ENCODE data around the gene AQP5.

Gene AQP5

DNA sequence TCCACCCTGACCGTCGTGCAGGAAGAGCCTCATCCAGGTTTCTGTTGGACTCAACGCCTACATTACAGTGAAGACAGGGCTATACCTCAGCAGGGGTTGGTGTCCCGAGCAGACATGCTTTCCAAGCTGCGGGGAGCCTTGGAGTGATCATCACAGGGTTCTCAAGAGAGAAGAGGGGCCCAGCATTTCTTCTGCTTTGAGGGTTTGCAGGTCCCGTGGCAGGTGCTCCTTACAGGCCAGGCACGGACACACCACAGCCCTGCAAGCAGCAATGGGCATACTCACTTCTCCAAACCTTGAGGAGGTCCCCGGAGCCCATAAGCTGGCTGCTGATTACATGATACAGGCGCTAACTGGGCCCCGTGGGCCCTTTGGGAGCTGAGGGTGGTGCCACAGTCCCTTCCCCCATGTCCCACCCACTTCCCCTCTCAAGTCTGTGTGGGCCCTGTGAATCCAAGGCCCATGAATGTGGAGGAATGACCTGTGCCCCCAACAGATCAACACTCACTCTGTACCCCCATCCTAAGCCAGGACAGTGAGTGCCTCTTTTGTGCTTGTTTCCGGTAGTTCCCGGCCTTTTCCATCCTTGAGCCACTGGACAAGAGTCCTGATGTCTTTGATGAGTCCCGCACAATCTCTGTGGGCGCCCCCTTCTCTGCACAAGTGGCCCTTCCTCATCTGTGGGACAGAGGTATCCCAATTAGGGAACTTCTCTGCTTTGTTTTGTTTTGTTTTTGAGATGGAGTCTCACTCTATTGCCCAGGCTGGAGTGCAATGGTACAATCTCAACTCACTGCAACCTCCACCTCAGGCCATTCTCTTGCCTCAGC is 10.0 kb upstream of the AQP5 start:
- no peak for DNase-seq

DNA sequence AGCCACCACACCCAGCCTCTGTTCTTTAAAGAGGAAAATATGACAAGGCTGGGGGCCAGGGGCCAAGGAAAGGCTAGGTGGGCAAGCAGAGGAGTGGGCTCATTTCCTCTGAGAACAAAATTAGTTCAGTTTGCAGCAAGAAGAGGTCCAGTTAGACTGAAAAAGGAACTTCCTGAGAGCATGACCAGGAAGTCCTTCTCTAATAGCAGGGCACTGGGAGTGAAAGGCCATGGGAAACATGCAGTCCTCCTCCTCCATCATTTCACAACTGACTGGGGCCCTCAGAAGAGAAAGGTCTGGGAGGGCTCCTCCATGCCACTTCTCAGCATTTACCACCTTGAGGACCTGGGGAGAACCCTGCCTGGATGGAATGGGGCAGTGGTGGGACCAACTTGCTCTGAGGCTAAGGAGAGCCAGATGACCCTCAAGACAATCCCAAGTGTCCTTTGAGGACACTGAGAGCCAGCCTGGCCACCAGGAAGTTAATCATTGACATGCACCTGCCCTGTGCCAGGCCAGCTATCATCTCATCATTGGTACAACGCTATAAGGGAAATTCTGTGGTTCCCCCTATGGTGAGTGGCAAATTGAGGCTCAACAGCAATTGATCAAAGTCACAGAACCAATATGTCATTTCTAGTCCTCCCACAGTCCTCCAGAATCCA is 9.1 kb upstream of the AQP5 start:
- no peak for DNase-seq

DNA sequence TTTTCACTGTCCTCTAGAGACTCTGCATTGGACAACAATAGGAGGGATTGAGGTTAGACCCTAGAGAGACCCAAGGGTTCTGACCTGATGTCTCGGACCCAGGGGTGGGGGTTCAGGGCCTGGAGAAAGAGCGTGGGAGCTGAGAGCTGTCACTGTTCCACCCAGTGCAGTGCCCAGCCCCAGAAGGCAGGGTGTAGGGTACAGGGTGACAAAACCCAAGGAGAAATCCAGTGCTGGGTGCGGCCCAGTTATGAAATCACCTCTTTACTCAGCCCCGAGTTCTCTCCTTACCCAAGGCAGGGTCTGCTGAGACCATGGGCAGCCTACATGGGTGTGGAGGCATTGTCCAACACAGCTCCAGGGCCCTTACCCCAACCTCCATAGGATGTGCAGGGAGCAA is 8.5 kb upstream of the AQP5 start:
- DNase-seq = no peak

DNA sequence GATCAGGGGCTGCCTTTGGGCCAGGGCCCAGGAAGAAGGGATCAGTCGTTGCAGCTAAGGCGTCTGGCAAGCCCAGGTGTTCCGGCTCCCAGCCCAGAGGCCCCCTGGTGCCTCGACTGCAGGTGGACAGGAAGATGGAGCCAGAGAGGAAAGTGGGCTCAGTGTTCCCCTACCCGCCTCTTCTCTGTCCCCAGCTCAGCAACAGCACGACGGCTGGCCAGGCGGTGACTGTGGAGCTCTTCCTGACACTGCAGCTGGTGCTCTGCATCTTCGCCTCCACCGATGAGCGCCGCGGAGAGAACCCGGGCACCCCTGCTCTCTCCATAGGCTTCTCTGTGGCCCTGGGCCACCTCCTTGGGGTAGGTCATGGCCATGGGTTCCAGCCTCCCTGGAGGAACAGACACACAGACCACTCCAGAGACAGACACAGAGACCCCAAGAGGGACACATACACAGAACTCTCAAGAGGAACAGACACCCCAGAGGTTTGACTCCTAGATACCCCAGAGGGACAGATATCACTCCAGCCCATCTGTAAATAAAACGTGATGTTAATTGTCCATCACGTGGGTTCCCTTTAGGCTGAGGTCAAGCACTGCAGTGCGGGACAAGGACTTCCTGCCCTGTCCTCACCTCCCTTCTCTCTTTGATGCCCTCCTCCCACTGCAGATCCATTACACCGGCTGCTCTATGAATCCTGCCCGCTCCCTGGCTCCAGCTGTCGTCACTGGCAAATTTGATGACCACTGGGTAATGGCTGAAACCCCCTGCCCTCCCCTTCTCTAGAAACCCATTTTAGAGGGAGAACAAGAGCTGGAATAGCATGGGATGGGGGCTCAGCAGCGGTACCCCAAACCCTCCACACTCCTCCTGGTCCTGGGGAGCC is 7.5 kb upstream of the AQP5 start:
- no peak for DNase-seq

DNA sequence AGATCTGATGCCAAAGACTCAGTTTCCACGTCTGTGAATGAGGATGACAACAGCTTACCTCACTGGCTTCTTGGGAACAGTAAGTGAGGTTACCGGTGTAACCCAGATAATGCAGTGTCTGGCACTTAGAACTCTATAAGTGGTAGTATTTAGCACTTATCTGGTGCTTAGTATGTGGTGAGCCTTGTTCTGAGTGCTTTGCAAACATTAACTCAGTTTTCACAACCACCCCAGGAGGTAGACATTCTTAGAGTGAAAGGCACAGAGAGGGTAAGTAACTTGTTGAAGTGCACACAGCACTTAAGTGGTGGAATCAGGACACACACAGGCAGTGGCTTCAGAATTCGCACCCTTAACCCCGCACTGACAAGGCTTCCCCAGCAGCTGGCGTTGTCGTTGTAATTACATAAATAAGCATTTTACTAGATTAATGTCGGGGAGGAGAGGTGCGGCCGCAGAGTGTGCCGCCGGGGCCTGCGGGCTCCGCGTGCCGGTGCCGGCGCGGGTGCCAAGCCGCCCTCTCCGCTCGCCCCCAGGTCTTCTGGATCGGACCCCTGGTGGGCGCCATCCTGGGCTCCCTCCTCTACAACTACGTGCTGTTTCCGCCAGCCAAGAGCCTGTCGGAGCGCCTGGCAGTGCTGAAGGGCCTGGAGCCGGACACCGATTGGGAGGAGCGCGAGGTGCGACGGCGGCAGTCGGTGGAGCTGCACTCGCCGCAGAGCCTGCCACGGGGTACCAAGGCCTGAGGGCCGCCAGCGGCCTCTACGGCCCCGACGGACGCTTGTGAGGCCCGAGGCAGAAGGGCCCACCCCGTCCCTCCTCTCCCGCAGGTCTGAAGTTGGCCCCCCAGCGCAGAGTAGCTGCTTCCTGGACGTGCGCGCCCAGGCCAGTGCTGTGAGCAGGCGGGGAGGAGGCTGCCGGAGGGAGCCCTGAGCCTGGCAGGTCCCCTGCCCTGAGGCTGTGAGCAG is 6.5 kb upstream of the AQP5 start:
- no peak for DNase-seq

DNA sequence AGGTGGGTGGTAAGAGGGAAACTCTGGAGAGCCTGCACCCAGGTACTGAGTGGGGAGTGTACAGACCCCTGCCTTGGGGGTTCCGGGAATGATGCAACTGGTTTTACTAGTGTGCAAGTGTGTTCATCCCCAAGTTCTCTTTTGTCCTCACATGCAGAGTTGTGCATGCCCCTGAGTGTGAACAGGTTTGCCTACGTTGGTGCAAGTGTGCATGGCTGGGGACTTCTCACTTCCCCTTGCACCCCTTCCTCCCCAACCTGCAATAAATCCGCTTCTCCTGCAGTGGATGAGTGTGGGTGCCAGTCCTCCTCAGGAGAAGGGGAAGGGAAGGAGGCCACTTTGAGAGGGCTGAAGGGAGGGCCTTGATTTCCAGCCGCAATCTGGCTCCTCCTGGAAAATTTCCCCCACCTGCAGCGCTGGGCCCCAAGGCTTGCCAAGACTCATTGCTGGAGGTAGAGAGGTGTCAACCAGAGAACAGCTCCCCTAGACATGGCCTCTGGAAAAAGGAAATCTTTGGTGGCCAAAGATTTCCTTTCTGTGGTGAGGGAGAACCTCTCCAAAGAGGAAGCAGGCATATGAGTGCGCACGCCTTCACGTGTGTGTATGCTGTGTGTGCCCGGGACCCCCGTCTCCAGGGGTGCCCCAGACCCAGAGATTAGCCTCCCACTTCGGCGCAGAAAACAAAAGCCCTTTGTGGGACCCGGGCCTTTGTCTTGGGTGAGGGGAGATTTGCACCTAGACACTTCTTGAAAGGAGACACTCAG is 5.6 kb upstream of the AQP5 start:
- no peak for DNase-seq

DNA sequence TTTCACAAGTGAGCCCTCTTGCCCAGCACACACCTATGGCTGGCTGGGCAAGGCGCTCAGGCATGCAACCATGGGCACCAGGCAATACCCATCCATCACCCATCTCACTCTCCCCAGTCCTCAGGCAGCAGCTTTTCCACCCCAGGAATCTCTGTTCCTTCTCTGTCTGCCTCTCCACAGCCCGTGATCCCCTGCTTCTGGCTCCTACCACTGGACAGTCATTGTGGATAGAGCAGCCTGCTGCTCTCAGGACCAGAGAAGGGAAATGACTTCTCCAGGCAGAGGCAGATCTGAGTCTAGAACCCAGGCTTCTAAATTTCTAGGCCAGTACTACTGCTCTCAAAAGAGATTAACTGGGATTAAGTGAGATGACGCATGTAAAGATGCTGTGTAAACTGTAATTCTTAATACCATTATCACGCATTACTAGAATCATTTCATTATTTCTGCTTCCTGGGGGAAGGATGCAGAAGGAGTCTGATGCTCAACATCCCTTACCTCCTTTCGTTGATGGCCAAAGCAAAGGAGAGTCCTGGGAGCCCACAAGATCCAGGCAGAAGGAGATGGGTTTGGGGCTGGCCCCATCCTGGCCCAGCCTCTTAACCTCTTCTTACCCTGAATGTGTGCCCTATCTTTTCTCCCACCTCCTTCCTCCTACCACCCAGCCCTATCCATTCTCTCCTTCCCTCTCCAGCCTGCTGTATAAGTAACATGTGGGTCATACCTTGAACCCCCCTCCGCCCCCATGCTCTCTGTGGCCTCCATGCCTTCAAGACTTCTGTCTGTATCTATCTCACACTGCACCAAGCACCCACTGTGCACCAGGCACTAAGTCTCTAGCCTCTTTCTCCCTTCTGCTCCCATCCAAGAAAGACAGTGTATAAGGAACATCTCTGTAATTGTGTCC is 4.8 kb upstream of the AQP5 start:
- no peak for DNase-seq

DNA sequence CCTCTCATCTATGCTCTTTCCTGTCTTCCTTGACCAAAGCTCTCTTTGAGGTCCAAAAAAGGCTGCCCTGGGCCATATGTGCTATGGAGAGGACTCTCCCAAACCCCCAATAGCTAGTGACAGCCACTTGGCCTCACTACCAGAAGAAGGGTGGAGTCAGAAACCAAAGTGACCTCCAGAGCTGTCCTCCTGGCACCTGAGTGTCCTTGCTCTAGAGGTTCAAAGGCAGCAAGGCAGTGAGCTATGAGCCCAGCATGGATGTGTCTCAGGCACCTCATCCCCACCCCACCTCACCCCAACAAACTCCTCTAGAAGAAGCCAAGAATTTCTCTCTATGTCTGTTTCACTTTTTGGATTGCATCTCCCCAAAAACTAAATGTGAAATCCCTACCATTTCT is 4.1 kb upstream of the AQP5 start:
- no peak for DNase-seq

DNA sequence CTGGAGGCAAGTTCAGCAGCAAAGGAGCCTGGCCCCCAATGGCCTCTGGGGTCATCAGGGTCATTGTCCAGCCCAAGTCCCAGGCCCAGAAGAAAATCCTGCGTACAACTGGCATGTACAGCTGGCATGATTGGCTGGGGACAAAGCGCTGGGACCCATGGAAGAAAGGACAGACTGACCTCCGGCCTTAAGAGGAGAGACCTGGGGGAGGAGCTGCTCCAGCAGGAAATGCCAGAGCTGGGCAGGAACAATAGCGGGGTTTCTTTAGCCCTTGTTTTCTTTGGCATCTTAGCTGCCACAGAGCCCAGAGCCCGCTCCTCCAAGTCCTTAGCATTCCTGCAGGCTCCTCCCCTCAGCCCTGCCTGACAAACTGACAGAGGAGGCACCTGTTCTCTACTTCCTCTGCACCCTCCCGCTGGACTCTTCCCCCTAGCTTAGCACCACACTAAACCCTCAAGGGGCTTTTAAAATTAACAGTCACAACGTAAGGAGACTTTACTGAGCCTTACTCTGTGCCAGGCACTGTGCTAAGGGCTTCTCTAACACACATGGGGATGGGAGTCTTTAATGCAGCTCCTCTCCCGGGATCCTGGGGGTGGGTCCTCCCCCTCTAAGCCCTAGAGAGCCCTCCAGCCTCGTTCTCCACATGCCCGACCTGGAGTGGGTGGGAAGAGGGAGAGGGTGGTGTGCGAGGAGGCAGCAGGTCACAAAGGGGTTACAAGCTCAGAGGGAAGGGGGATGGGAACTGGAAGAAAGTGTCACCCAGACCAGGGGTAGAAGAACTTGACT is 1.8 kb upstream of the AQP5 start:
- DNase-seq = no peak

DNA sequence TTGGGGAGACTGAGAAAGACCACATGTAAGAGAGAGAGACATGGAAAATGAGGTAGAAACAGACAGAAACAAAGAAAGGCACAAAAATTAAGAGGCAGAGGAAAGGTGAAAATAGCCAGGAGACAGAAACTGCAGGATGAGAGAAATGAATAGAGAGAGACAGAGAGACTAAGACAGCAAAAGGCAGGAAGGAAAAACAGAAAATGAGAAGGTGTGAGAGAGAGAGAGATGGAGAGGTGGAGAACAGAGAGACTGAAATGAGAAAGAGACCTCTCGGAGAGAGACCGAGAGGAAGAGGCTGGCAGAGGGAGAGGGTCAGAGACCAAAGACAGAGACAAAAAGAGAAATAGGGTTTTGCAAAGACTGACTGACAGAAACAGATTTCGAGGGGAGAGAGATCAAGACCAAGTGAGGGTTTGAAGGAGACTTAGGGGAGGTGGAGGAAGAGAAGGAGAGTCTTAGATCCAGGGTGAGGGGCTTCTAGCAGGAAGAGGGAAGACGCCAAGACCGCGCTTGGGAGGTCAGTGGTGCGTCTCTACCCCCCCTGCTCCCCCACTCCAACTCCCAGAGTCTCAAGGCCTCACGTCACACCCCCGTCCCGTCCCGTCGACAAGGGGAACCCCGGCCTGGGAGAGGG is 1.1 kb upstream of the AQP5 start:
- no peak for DNase-seq

DNA sequence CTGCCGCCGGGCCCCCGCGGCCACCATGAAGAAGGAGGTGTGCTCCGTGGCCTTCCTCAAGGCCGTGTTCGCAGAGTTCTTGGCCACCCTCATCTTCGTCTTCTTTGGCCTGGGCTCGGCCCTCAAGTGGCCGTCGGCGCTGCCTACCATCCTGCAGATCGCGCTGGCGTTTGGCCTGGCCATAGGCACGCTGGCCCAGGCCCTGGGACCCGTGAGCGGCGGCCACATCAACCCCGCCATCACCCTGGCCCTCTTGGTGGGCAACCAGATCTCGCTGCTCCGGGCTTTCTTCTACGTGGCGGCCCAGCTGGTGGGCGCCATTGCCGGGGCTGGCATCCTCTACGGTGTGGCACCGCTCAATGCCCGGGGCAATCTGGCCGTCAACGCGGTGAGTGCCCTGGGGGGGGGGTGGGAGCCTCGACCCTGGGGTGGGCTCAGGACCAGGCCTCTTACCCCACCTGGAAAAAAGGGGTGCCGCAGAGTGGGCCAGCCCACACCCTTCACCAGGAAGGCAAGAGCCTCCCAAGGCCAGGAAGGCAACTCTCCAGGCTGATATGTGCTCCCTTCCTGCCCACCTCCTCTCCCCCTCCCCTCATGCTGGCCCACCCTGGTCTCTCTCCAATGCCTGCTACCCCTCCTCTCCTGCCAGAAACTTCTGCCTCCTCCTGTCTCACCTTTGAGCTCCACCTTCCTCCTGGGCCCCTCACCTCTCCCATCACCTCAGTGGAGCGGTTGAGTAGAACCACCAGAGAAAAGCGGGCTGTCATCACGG is 507 bp downstream of the AQP5 start:
- no peak for DNase-seq

DNA sequence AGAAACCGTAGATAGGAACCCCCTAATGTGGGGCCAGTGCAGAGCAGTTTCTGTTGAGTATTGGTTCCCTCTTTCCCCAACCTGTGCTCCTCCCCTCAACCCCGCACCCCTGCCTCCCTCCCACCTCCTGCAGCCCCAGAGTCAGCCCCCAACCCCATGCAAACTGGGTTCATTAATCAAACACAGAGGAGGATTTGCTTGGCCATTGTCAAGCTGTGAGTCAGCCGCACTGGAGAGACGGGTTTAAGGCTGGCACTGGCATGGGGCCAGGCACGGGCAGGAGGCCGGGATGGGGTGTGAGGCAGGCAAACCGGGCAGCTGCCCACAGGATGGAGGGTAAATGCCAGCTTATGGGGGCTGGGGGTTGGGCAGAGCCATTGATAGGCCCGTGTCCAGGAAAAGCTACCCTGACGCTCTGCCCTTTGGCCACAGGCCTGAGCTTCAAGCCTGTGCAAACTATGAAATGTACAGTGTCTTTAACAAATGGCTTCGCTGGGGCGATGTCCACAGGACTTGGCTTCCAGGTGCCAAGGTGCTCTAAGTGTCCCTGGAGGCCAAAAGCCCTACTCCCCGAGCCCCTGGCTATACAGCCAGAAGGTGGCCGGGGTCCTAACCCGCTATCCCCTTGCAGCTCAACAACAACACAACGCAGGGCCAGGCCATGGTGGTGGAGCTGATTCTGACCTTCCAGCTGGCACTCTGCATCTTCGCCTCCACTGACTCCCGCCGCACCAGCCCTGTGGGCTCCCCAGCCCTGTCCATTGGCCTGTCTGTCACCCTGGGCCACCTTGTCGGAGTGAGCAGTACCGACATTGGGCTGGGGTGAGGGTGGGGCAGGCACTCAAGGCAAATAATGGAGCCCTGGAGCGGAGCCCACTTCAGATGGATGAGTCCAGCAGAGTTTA is 1.4 kb downstream of the AQP5 start:
- DNase-seq = no peak

DNA sequence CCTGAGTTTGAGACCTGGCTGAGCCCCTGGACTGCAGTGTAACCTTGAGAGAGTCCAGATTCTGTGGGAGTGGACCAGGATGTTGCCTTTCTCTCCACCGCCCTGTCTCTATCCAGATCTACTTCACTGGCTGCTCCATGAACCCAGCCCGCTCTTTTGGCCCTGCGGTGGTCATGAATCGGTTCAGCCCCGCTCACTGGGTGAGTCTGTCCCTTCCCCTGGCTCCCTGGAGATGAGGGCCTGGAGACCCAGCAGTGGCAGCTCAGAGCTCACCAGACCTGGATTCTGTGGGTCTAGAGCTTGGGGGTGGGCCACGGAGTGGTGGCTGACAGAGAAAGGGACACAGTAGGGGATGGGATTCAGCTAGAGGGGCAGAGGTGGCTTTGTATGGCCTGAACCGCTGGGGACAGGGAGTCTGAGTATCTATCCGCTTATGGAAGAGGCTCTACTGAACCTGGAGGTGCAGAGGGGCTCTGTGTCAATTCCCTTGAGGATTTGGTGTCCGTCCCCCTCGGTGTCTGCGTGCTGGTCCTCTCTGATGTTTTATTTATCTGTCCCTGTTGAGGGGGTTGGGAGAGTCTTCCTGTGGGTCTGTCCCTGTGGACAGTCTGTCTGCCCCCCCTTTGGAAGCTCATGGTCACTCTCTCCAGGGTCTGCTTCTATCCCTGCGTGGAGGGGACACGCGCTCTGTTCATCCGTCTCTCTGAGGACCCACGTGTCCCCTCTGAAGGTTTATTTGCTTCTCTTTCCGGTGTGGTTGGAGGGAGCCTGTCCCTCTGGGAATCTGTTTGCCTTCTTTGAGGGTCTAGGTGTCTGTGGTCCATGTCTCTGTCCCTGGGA is 2.5 kb downstream of the AQP5 start:
- no peak for DNase-seq

DNA sequence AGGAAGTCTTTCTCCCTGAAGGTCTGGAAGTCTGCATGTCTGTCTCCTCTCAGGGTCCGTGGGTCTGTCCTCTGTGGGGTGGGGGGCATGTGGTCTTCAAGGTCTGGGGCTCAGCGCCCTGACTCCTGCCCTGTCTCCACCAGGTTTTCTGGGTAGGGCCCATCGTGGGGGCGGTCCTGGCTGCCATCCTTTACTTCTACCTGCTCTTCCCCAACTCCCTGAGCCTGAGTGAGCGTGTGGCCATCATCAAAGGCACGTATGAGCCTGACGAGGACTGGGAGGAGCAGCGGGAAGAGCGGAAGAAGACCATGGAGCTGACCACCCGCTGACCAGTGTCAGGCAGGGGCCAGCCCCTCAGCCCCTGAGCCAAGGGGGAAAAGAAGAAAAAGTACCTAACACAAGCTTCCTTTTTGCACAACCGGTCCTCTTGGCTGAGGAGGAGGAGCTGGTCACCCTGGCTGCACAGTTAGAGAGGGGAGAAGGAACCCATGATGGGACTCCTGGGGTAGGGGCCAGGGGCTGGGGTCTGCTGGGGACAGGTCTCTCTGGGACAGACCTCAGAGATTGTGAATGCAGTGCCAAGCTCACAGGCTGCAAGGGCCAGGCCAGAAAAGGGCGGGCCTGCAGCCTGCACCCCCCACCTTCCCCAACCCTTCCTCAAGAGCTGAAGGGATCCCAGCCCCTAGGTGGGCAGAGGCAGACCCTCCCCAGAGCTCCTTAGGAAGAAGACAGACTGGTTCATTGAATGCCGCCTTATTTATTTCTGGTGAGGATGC is 3.4 kb downstream of the AQP5 start:
- no peak for DNase-seq

DNA sequence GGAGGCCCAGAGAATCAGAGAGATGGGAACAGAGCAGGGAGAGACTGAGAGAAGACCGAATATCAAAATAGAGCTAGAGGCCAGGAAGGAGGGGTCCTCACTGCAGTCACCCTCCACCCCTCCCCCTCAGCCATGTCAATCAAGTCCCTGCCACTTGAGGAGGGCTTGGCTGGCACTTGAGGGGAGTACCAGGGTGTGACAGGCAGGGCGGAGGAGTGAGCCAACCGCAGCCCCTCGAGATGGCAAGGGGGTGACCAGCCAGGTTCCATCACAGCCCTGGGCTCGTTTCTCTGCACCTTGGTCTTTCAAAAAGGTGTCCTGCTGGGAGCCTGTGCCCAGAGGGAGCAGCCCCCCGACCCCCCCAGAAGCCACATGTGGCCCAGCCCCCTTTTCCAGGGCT is 4.2 kb downstream of the AQP5 start:
- DNase-seq = no peak

All from activated T-cell treated with anti-CD3 and anti-CD28 coated beads, Interleukin-2, amount 50 U/mL, for 1 hour (primary cell).